A673 (cell line): ENCODE measurements around the gene BPHL.

Experiments used
- EZH2 ChIP-seq: fragments of 200-600 bp; sonication (generic); IDR thresholded peaks from 2 replicates; pipeline ENCODE4 v1.6.1; 2017; ENCODE audit warnings: borderline replicate concordance, low read depth, mild to moderate bottlenecking, mixed read lengths, antibody characterized with exemption, low read length; ENCODE audit not compliant: poor library complexity, severe bottlenecking
- TF ChIP-seq, protein P1 (sequence below): fragments of 300-800, 200-600 bp; sonication (generic); conservative IDR thresholded peaks from 2 replicates; pipeline ENCODE4 v1.5.1; 2017; ENCODE audit warnings: low read depth, mild to moderate bottlenecking, antibody characterized with exemption, low read length, moderate library complexity, mixed read lengths

DNA sequence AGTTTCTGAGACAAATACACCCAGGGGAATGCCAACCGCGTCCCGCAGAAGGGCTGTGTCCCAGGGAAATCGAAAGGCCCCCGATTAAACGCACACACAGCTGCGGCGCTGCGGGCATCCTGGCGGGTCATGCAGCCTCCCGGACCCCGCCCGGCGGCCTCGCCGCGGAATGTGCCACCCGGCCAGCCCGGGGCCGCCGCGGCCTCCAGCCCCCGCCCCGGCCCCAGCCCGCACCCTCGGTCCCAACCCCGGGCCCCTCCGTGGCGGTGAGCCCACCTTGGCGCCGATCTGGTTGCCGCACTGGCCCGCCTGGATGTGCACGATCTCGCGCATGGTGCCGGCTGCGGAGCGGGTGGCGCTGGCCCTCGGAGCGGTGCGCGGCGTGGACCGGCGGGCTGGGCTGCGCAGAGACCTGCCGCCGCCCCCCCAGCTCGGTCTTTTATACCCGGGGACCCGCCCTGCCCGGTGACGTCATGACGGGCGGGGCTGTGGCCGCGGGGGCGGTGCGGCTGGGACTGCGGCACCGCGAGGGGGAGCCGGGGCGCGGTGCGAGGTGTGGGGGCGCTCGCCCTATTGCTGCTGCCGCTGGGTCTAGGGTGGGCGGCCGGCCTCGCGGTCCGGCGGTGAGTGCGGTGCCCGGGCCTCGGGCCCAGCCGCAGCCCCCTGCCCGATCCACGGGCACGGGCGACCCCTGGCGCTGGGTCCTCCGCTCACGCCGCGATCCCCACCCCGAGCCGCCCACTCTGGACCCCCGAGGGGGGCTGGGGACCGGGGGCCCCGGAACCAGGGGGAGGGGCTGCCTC is 38.8 kb downstream of the BPHL start, which contains the start of gene TUBB2A:
- TF ChIP-seq, protein P1, sequence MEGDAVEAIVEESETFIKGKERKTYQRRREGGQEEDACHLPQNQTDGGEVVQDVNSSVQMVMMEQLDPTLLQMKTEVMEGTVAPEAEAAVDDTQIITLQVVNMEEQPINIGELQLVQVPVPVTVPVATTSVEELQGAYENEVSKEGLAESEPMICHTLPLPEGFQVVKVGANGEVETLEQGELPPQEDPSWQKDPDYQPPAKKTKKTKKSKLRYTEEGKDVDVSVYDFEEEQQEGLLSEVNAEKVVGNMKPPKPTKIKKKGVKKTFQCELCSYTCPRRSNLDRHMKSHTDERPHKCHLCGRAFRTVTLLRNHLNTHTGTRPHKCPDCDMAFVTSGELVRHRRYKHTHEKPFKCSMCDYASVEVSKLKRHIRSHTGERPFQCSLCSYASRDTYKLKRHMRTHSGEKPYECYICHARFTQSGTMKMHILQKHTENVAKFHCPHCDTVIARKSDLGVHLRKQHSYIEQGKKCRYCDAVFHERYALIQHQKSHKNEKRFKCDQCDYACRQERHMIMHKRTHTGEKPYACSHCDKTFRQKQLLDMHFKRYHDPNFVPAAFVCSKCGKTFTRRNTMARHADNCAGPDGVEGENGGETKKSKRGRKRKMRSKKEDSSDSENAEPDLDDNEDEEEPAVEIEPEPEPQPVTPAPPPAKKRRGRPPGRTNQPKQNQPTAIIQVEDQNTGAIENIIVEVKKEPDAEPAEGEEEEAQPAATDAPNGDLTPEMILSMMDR: peak; percentile 49
- TF ChIP-seq EZH2: no peak
